HEK293 (cell line): ENCODE data around the gene SSBP3.

Source experiments
- EGR2 ChIP-seq: fragments of 450-650 bp; formaldehyde crosslinking; IDR thresholded peaks from 2 replicates; pipeline ENCODE4 v1.5.1; 2016; ENCODE audit warnings: low read depth, missing biosample characterization, missing genetic modification characterization
- GLIS2 ChIP-seq: fragments of 450-650 bp; formaldehyde crosslinking; IDR thresholded peaks from 2 replicates; pipeline ENCODE4 v1.5.1; 2016; ENCODE audit warnings: missing biosample characterization, missing genetic modification characterization
- IKZF3 ChIP-seq: fragments of 450-650 bp; IDR thresholded peaks from 2 replicates; pipeline ENCODE4 v1.5.0; 2018; ENCODE audit warnings: missing biosample characterization, mild to moderate bottlenecking, missing genetic modification characterization, moderate library complexity
- KLF9 ChIP-seq: fragments of 450-650 bp; formaldehyde crosslinking; IDR thresholded peaks from 2 replicates; pipeline ENCODE4 v1.5.1; 2016; ENCODE audit warnings: missing biosample characterization, missing genetic modification characterization, low read depth
- RBAK ChIP-seq: fragments of 450-650 bp; formaldehyde crosslinking; IDR thresholded peaks from 2 replicates; pipeline ENCODE4 v1.5.1; 2016; ENCODE audit warnings: missing biosample characterization, missing genetic modification characterization
- SCRT2 ChIP-seq: fragments of 450-650 bp; formaldehyde crosslinking; IDR thresholded peaks from 2 replicates; pipeline ENCODE4 v1.5.1; 2016; ENCODE audit warnings: missing biosample characterization, missing genetic modification characterization
- TCF7L2 ChIP-seq: IDR thresholded peaks from 2 replicates; pipeline ENCODE4 v1.6.1; 2011; ENCODE audit warnings: low read depth, mild to moderate bottlenecking, inconsistent platforms, low read length, moderate library complexity, borderline replicate concordance
- ZNF157 ChIP-seq: fragments of 450-650 bp; formaldehyde crosslinking; IDR thresholded peaks from 2 replicates; pipeline ENCODE4 v1.5.1; 2016; ENCODE audit warnings: missing biosample characterization, missing genetic modification characterization
- ZNF211 ChIP-seq: fragments of 450-650 bp; formaldehyde crosslinking; IDR thresholded peaks from 2 replicates; pipeline ENCODE4 v1.5.1; 2016; ENCODE audit warnings: low read depth, missing biosample characterization, missing genetic modification characterization
- ZNF214 ChIP-seq: fragments of 450-650 bp; formaldehyde crosslinking; IDR thresholded peaks from 2 replicates; pipeline ENCODE4 v1.5.1; 2017; ENCODE audit warnings: missing biosample characterization, mild to moderate bottlenecking, missing genetic modification characterization, borderline replicate concordance
- ZNF221 ChIP-seq: fragments of 450-650 bp; formaldehyde crosslinking; IDR thresholded peaks from 2 replicates; pipeline ENCODE4 v1.5.1; 2017; ENCODE audit warnings: missing biosample characterization, missing genetic modification characterization, borderline replicate concordance
- ZNF23 ChIP-seq: fragments of 450-650 bp; formaldehyde crosslinking; IDR thresholded peaks from 2 replicates; pipeline ENCODE4 v1.5.1; 2016; ENCODE audit warnings: missing biosample characterization, missing genetic modification characterization, borderline replicate concordance
- ZNF266 ChIP-seq: fragments of 450-650 bp; formaldehyde crosslinking; IDR thresholded peaks from 2 replicates; pipeline ENCODE4 v1.5.1; 2016; ENCODE audit warnings: missing biosample characterization, missing genetic modification characterization, low read depth
- ZNF391 ChIP-seq: fragments of 450-650 bp; formaldehyde crosslinking; IDR thresholded peaks from 2 replicates; pipeline ENCODE4 v1.5.1; 2016; ENCODE audit warnings: low read depth, missing biosample characterization, missing genetic modification characterization, borderline replicate concordance
- ZNF423 ChIP-seq: fragments of 450-650 bp; formaldehyde crosslinking; IDR thresholded peaks from 2 replicates; pipeline ENCODE4 v1.5.1; 2016; ENCODE audit warnings: missing biosample characterization, missing genetic modification characterization
- ZNF501 ChIP-seq: fragments of 450-650 bp; formaldehyde crosslinking; IDR thresholded peaks from 2 replicates; pipeline ENCODE4 v1.5.1; 2016; ENCODE audit warnings: missing biosample characterization, missing genetic modification characterization
- ZNF585B ChIP-seq: fragments of 450-650 bp; formaldehyde crosslinking; IDR thresholded peaks from 2 replicates; pipeline ENCODE4 v1.5.1; 2016; ENCODE audit warnings: missing biosample characterization, missing genetic modification characterization
- ZNF623 ChIP-seq: fragments of 450-650 bp; formaldehyde crosslinking; IDR thresholded peaks from 2 replicates; pipeline ENCODE4 v1.5.1; 2016; ENCODE audit warnings: missing biosample characterization, missing genetic modification characterization
- ZNF707 ChIP-seq: fragments of 450-650 bp; formaldehyde crosslinking; IDR thresholded peaks from 2 replicates; pipeline ENCODE4 v1.5.1; 2016; ENCODE audit warnings: missing biosample characterization, missing genetic modification characterization
- ZNF768 ChIP-seq: fragments of 450-650 bp; formaldehyde crosslinking; IDR thresholded peaks from 2 replicates; pipeline ENCODE4 v1.5.1; 2018; ENCODE audit warnings: missing biosample characterization, mild to moderate bottlenecking, missing genetic modification characterization
- ZNF791 ChIP-seq: fragments of 450-650 bp; formaldehyde crosslinking; IDR thresholded peaks from 2 replicates; pipeline ENCODE4 v1.5.1; 2016; ENCODE audit warnings: missing biosample characterization, missing genetic modification characterization
- ZNF837 ChIP-seq: fragments of 450-650 bp; formaldehyde crosslinking; IDR thresholded peaks from 2 replicates; pipeline ENCODE4 v1.5.1; 2016; ENCODE audit warnings: missing biosample characterization, missing genetic modification characterization
- ZNF843 ChIP-seq: fragments of 450-650 bp; formaldehyde crosslinking; IDR thresholded peaks from 2 replicates; pipeline ENCODE4 v1.5.1; 2016; ENCODE audit warnings: missing biosample characterization, missing genetic modification characterization
- ZSCAN16 ChIP-seq: fragments of 450-650 bp; formaldehyde crosslinking; IDR thresholded peaks from 2 replicates; pipeline ENCODE4 v1.5.1; 2016; ENCODE audit warnings: missing biosample characterization, missing genetic modification characterization
- TF ChIP-seq, protein P1 (sequence below): fragments of 450-650 bp; formaldehyde crosslinking; IDR thresholded peaks from 2 replicates; pipeline ENCODE4 v1.5.1; 2016; ENCODE audit warnings: missing biosample characterization, missing genetic modification characterization
- TF ChIP-seq, protein P2 (sequence below): fragments of 450-650 bp; formaldehyde crosslinking; IDR thresholded peaks from 2 replicates; pipeline ENCODE4 v1.5.1; 2017; ENCODE audit warnings: missing biosample characterization, mild to moderate bottlenecking, missing genetic modification characterization, moderate library complexity
- TF ChIP-seq, protein P3 (sequence below): fragments of 450-650 bp; formaldehyde crosslinking; IDR thresholded peaks from 2 replicates; pipeline ENCODE4 v1.5.1; 2016; ENCODE audit warnings: missing biosample characterization, missing genetic modification characterization
- TF ChIP-seq, protein P4 (sequence below): fragments of 450-650 bp; formaldehyde crosslinking; IDR thresholded peaks from 2 replicates; pipeline ENCODE4 v1.5.1; 2016; ENCODE audit warnings: missing biosample characterization, missing genetic modification characterization
- TF ChIP-seq, protein P5 (sequence below): fragments of 450-650 bp; formaldehyde crosslinking; IDR thresholded peaks from 2 replicates; pipeline ENCODE4 v1.5.1; 2017; ENCODE audit warnings: missing biosample characterization, missing genetic modification characterization

Gene SSBP3

DNA sequence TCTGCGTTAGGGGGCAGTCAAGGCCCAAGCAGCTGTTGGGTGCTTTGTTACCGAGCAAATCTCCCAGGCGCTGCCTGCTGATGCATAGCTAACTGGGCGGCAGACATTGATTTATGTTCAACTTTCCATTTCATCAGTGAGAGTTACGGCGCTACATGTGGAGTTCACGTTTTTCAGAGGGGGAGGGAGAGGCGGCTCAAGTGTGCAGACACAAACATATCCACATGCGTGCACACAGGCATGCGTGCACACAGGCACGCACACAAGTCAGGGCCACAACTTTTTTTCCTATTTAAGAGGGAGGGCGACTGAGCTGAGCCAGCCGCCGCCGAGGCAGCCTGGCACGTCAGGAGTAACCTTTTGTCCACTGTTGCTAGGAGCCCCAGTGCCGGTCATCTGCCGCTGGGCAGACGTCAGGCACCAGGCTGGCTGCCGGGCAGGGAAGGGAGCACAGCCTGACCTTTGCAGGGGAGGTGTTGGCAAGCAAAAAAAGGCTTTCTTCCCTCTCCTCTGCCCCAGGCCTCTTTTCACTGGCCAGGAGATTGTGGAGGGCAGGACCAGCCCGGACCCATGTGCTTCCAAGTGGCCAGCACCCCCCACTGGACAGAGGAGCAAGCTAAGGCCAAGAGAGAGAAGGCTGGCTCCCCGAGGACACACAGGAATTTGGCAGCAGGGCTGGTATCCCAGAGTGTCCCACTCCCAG, 133.0 kb downstream of the SSBP3 start (continued):
- TF ChIP-seq KLF9 (tag by site-specific recombination) (peak; percentile 54; the same call in 1 of the 2 replicates), ZNF214 (tag by site-specific recombination) (no peak), IKZF3 (peak; percentile 37; the same call in 1 of the 2 replicates), TCF7L2 (no peak; the same call in 1 of the 2 replicates), GLIS2 (tag by site-specific recombination) (peak; percentile 40; the same call in 1 of the 2 replicates), EGR2 (no peak), ZNF707 (tag by site-specific recombination) (no peak), ZNF391 (tag by site-specific recombination) (no peak), ZSCAN16 (tag by site-specific recombination) (peak; percentile 81), ZNF266 (tag by site-specific recombination) (no peak), SCRT2 (peak; percentile 86), ZNF768 (tag by site-specific recombination) (no peak), ZNF23 (no peak), ZNF157 (tag by site-specific recombination) (no peak), RBAK (tag by site-specific recombination) (peak; percentile 98), ZNF423 (tag by site-specific recombination) (peak; percentile 74), ZNF211 (no peak), ZNF501 (tag by site-specific recombination) (0 out of 2 replicates have a peak, but pooled peaks have one; percentile 36), ZNF585B (tag by site-specific recombination) (no peak), ZNF843 (tag by site-specific recombination) (peak; percentile 50), ZNF623 (tag by site-specific recombination) (no peak), ZNF791 (tag by site-specific recombination) (no peak), ZNF837 (tag by site-specific recombination) (no peak), ZNF221 (tag by site-specific recombination) (no peak)
- TF ChIP-seq, protein P1, sequence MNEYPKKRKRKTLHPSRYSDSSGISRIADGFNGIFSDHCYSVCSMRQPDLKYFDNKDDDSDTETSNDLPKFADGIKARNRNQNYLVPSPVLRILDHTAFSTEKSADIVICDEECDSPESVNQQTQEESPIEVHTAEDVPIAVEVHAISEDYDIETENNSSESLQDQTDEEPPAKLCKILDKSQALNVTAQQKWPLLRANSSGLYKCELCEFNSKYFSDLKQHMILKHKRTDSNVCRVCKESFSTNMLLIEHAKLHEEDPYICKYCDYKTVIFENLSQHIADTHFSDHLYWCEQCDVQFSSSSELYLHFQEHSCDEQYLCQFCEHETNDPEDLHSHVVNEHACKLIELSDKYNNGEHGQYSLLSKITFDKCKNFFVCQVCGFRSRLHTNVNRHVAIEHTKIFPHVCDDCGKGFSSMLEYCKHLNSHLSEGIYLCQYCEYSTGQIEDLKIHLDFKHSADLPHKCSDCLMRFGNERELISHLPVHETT (tag by site-specific recombination) = 0 out of 2 replicates have a peak, but pooled peaks have one; percentile 34
- TF ChIP-seq, protein P2, sequence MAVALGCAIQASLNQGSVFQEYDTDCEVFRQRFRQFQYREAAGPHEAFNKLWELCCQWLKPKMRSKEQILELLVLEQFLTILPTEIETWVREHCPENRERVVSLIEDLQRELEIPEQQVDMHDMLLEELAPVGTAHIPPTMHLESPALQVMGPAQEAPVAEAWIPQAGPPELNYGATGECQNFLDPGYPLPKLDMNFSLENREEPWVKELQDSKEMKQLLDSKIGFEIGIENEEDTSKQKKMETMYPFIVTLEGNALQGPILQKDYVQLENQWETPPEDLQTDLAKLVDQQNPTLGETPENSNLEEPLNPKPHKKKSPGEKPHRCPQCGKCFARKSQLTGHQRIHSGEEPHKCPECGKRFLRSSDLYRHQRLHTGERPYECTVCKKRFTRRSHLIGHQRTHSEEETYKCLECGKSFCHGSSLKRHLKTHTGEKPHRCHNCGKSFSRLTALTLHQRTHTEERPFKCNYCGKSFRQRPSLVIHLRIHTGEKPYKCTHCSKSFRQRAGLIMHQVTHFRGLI = no peak
- TF ChIP-seq, protein P3, sequence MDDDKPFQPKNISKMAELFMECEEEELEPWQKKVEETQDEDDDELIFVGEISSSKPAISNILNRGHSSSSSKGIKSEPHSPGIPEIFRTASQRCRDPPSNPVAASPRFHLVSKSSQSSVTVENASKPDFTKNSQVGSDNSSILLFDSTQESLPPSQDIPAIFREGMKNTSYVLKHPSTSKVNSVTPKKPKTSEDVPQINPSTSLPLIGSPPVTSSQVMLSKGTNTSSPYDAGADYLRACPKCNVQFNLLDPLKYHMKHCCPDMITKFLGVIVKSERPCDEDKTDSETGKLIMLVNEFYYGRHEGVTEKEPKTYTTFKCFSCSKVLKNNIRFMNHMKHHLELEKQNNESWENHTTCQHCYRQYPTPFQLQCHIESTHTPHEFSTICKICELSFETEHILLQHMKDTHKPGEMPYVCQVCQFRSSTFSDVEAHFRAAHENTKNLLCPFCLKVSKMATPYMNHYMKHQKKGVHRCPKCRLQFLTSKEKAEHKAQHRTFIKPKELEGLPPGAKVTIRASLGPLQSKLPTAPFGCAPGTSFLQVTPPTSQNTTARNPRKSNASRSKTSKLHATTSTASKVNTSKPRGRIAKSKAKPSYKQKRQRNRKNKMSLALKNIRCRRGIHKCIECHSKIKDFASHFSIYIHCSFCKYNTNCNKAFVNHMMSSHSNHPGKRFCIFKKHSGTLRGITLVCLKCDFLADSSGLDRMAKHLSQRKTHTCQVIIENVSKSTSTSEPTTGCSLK (tag by site-specific recombination) = no peak
- TF ChIP-seq, protein P4, sequence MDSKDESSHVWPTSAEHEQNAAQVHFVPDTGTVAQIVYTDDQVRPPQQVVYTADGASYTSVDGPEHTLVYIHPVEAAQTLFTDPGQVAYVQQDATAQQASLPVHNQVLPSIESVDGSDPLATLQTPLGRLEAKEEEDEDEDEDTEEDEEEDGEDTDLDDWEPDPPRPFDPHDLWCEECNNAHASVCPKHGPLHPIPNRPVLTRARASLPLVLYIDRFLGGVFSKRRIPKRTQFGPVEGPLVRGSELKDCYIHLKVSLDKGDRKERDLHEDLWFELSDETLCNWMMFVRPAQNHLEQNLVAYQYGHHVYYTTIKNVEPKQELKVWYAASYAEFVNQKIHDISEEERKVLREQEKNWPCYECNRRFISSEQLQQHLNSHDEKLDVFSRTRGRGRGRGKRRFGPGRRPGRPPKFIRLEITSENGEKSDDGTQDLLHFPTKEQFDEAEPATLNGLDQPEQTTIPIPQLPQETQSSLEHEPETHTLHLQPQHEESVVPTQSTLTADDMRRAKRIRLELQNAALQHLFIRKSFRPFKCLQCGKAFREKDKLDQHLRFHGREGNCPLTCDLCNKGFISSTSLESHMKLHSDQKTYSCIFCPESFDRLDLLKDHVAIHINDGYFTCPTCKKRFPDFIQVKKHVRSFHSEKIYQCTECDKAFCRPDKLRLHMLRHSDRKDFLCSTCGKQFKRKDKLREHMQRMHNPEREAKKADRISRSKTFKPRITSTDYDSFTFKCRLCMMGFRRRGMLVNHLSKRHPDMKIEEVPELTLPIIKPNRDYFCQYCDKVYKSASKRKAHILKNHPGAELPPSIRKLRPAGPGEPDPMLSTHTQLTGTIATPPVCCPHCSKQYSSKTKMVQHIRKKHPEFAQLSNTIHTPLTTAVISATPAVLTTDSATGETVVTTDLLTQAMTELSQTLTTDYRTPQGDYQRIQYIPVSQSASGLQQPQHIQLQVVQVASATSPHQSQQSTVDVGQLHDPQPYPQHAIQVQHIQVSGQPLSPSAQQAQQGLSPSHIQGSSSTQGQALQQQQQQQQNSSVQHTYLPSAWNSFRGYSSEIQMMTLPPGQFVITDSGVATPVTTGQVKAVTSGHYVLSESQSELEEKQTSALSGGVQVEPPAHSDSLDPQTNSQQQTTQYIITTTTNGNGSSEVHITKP (tag by site-specific recombination) = no peak
- TF ChIP-seq, protein P5, sequence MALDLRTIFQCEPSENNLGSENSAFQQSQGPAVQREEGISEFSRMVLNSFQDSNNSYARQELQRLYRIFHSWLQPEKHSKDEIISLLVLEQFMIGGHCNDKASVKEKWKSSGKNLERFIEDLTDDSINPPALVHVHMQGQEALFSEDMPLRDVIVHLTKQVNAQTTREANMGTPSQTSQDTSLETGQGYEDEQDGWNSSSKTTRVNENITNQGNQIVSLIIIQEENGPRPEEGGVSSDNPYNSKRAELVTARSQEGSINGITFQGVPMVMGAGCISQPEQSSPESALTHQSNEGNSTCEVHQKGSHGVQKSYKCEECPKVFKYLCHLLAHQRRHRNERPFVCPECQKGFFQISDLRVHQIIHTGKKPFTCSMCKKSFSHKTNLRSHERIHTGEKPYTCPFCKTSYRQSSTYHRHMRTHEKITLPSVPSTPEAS (tag by site-specific recombination) = 0 out of 2 replicates have a peak, but pooled peaks have one; percentile 34
